ENCODE measurements around the gene RAB31.

RAB31 gene

GRCh38 chr18:9760641-9761040 lies 52.5 kb downstream of the RAB31 start:
- TF ChIP-seq, protein P1, sequence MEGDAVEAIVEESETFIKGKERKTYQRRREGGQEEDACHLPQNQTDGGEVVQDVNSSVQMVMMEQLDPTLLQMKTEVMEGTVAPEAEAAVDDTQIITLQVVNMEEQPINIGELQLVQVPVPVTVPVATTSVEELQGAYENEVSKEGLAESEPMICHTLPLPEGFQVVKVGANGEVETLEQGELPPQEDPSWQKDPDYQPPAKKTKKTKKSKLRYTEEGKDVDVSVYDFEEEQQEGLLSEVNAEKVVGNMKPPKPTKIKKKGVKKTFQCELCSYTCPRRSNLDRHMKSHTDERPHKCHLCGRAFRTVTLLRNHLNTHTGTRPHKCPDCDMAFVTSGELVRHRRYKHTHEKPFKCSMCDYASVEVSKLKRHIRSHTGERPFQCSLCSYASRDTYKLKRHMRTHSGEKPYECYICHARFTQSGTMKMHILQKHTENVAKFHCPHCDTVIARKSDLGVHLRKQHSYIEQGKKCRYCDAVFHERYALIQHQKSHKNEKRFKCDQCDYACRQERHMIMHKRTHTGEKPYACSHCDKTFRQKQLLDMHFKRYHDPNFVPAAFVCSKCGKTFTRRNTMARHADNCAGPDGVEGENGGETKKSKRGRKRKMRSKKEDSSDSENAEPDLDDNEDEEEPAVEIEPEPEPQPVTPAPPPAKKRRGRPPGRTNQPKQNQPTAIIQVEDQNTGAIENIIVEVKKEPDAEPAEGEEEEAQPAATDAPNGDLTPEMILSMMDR (IDR thresholded peaks at IDR 0.05), result no peak

DNA sequence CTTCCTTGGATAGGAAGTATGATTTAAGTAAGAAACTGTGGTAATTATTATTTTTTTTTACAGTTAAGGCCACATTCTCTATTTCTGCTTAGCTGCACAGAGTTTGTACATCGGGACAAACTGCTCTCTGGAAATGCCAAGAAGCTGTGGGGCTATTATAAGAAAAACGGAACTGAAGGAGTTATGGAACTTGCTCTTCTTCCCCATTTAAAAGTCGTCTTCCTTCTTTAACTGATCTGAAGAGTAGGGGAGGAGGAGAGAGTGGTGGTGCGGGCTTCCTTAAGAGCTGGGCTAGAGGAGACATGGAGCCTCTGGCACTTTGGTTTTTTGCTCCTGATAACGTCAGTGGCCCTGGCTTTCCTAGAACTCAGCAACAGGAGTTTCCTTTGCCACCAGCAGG lies 54.4 kb downstream of the RAB31 start:
- TF ChIP-seq, protein P1 (IDR thresholded peaks at IDR 0.05), result no peak

DNA sequence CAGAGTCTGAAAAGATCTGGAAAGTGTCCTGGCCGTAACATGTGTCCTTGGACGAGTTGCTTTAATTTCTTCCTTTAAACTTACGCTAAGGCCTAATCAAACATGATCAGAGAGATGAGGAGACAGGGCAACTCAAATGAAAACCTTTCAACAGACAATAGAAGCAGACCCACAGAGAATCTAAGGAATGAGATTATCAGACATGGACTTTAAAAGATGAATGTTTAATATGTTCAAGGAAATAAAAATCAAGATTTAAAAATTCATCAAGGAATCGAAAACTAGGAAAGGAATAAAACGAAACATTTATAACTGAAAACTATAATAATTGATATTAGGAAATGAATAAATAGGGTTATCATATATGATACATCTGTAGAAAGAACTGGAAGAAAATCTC lies 55.1 kb downstream of the RAB31 start:
- TF ChIP-seq, protein P1 (IDR thresholded peaks at IDR 0.05), result no peak

DNA sequence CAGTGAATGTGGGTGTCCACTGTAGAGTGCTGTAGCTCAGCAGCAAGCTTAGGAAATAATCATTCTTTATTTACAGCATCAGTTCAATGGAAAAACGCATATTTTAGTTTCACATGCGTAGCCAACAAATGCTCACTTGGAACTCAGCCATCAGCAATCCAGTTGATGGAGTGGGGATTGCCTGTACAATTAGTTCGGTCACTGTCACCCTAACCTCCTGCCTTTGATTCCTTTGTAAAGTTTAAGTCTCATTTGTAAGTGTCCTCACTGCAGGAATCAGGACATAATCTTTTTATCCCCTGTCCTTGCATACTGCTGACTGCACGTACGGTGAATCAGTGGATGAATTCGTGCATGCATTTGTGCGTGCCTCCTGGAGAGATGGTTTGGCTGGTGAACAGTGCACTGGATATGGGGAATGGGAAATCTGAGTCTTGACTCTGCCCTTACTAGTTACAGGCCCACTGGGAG lies 55.9 kb downstream of the RAB31 start:
- TF ChIP-seq, protein P1 (IDR thresholded peaks at IDR 0.05), result no peak

DNA sequence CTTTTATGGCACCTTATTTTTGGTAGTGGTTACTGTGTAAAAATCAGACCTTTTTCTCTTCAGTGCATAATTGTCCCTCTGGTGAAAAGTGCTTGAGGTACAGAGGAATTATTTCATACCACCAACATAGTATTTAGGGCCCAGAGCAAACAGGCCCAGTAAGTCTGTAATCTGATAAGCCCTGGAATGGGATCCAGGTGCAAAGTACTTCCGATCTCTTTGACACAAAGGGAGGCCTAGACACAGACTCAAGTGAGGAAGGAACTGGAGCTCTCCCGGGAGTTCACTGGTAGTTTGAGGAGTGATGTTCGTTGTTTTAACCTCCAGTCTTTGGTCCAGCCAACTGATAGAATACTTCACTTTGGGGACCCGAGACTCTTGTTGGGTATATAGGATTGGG lies 57.4 kb downstream of the RAB31 start:
- TF ChIP-seq, protein P1 (IDR thresholded peaks at IDR 0.05), result no peak

- TF ChIP-seq, protein P1 (IDR thresholded peaks at IDR 0.05), result no peak
Measured at GRCh38 chr18:9766076-9766481, 58.0 kb downstream of the RAB31 start.

GRCh38 chr18:9766740-9767139 lies 58.6 kb downstream of the RAB31 start:
- TF ChIP-seq, protein P1 (IDR thresholded peaks at IDR 0.05), result no peak
